ENCODE results near the gene MAX.

DNA sequence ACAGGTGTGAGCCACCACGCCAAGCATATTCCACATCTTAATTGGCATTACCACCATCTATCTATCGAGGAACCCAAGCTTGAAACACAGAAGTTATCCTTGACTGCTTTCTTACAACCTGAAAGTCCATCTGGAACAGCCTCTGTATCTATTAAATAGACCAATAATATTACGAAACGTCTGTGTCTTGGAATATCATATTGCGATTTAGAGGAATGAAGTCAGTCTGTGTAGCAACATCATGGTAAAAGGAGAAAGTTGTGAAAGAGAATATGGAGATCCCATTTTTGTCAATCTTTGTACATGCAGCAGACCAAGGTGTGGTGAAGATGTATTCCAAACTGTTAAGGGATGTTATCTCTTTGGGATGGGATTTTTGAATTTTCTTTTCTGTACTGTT, 25.8 kb upstream of the MAX start:
- TF ChIP-seq, protein P1, sequence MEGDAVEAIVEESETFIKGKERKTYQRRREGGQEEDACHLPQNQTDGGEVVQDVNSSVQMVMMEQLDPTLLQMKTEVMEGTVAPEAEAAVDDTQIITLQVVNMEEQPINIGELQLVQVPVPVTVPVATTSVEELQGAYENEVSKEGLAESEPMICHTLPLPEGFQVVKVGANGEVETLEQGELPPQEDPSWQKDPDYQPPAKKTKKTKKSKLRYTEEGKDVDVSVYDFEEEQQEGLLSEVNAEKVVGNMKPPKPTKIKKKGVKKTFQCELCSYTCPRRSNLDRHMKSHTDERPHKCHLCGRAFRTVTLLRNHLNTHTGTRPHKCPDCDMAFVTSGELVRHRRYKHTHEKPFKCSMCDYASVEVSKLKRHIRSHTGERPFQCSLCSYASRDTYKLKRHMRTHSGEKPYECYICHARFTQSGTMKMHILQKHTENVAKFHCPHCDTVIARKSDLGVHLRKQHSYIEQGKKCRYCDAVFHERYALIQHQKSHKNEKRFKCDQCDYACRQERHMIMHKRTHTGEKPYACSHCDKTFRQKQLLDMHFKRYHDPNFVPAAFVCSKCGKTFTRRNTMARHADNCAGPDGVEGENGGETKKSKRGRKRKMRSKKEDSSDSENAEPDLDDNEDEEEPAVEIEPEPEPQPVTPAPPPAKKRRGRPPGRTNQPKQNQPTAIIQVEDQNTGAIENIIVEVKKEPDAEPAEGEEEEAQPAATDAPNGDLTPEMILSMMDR (IDR thresholded peaks at IDR 0.05): no peak
- no peak for TF ChIP-seq POLR2A (IDR thresholded peaks at IDR 0.05)
- TF ChIP-seq EP300 (IDR thresholded peaks at IDR 0.05): no peak
